HCT116 (cell line): Measurements from ENCODE around the gene ALAS1. TPM values are rescaled to one million over a fixed set of nuclear protein-coding genes. Genes with fewer than 3 reads are reported as not detected.

Experiments used
- ATAC-seq: fragments of 200-7000 bp; cut with Tn5 transposase; 2 replicates; pipeline ENCODE4 v1.9.1; 2020; ENCODE audit warnings: mild to moderate bottlenecking, moderate library complexity
- Bru-seq: library from RNA; stranded (reverse); fragments of 400-500 nt; gene quantifications from one replicate; lab custom pipeline; 2021; lab: Mats Ljungman, UMichigan
- BruChase-seq, 2 experiments: library from RNA; stranded (reverse); fragments of 400-500 nt; gene quantifications; one replicate each; lab custom pipeline; 2021; lab: Mats Ljungman, UMichigan
- BruUV-seq: library from RNA; stranded (reverse); fragments of 400-500 nt; replicated peaks from 2 replicates; lab custom pipeline; 2021; lab: Mats Ljungman, UMichigan
- CTCF ChIA-PET: fragments of 300-600 bp; sonication (Branson Sonifier 250); formaldehyde crosslinking; loops from one replicate; lab custom pipeline; 2021; ENCODE audit warnings: antibody characterized with exemption; lab: Charles Lee
- POLR2A ChIA-PET: fragments of 300-600, 350-600 bp; sonication (Branson Sonifier 250); formaldehyde crosslinking; loops from one replicate; lab custom pipeline; 2021; ENCODE audit warnings: antibody characterized with exemption; lab: Charles Lee
- RAD21 ChIA-PET, 2 experiments: fragments of 300-600 bp; sonication (Branson Sonifier 250); formaldehyde crosslinking; loops; one replicate each; lab custom pipeline; 2023; ENCODE audit warnings: low total read pairs in 2 of 2; ENCODE audit not compliant: uncharacterized antibody in 2 of 2, unreplicated experiment in 2 of 2, low non-redundant PET in 1 of 2; lab: Charles Lee
- DNase-seq: peaks from one replicate; pipeline ENCODE4 v3.0.0-alpha.2; 2010; ENCODE audit warnings: low read depth, low spot score
- H2AFZ ChIP-seq: fragments of 200-600 bp; shearing (Covaris generic), sonication (generic); 2 replicates; pipeline ENCODE4 v1.6.1; 2017; ENCODE audit warnings: low read depth, mixed run types, mixed read lengths, antibody characterized with exemption, low read length; ENCODE audit not compliant: poor library complexity, severe bottlenecking
- H3K27ac ChIP-seq: 2 replicates; pipeline ENCODE4 v1.5.1; 2012; ENCODE audit warnings: low read depth, low read length
- H3K27me3 ChIP-seq: fragments of 200-600 bp; sonication (generic); 2 replicates; pipeline ENCODE4 v1.6.1; 2016; ENCODE audit warnings: mixed run types, low read length, mixed read lengths; ENCODE audit not compliant: insufficient read depth
- H3K36me3 ChIP-seq, 2 experiments: fragments of 200-500 bp in 1 of 2; fragments of 200-600 bp in 1 of 2; sonication (Bioruptor generic) in 1 of 2; sonication (generic) in 1 of 2; 2 replicates each; pipeline versions ENCODE4 v1.5.1 to v1.6.1; 2014 to 2016; ENCODE audit warnings: low read length in 2 of 2, inconsistent platforms in 1 of 2, mixed read lengths in 1 of 2, mixed run types in 1 of 2; ENCODE audit not compliant: insufficient read depth in 2 of 2, control insufficient read depth in 1 of 2
- H3K4me1 ChIP-seq, 2 experiments: fragments of 200-600 bp in 1 of 2; sonication (generic) in 1 of 2; 2 replicates each; pipeline versions ENCODE4 v1.5.1 to v1.6.1; 2012 to 2017; ENCODE audit warnings: low read length in 2 of 2, inconsistent platforms in 1 of 2, mild to moderate bottlenecking in 1 of 2, mixed read lengths in 1 of 2, mixed run types in 1 of 2, moderate library complexity in 1 of 2; ENCODE audit not compliant: insufficient read depth in 2 of 2, control insufficient read depth in 1 of 2
- H3K4me2 ChIP-seq: fragments of 200-600 bp; sonication (generic); 2 replicates; pipeline ENCODE4 v1.6.1; 2017; ENCODE audit warnings: mixed run types, low read length, mixed read lengths
- H3K4me3 ChIP-seq, 2 experiments: fragments of 200-600 bp in 1 of 2; sonication (generic) in 1 of 2; replicated peaks in 1 of 2; 2 replicates each; pipeline ENCODE4 v1.5.1; 2011 to 2016; ENCODE audit warnings: low read length in 2 of 2, control low read depth in 1 of 2, low read depth in 1 of 2, mild to moderate bottlenecking in 1 of 2, mixed read lengths in 1 of 2, mixed run types in 1 of 2
- H3K79me2 ChIP-seq: fragments of 200-600 bp; sonication (generic); 2 replicates; pipeline ENCODE4 v1.6.1; 2017; ENCODE audit warnings: mild to moderate bottlenecking, mixed run types, low read length, moderate library complexity, mixed read lengths; ENCODE audit not compliant: insufficient read depth
- H3K9ac ChIP-seq: fragments of 200-600 bp; sonication (generic); 2 replicates; pipeline ENCODE4 v1.6.1; 2016; ENCODE audit warnings: low read length, mixed read lengths
- H3K9me2 ChIP-seq: fragments of 200-600 bp; sonication (generic), shearing (Covaris generic); 2 replicates; pipeline ENCODE4 v1.6.1; 2017; ENCODE audit warnings: mixed run types, mild to moderate bottlenecking, moderate library complexity; ENCODE audit not compliant: insufficient read depth
- H3K9me3 ChIP-seq, 2 experiments: fragments of 200-500 bp in 1 of 2; fragments of 200-600 bp in 1 of 2; sonication (Bioruptor generic) in 1 of 2; sonication (generic) in 1 of 2; 2 replicates each; pipeline ENCODE4 v1.6.1; 2014 to 2017; ENCODE audit warnings: low read length in 2 of 2, mixed read lengths in 2 of 2, inconsistent platforms in 1 of 2, low read depth in 1 of 2, mild to moderate bottlenecking in 1 of 2, mixed run types in 1 of 2, moderate library complexity in 1 of 2; ENCODE audit not compliant: control insufficient read depth in 1 of 2, insufficient read depth in 1 of 2
- H4K20me1 ChIP-seq: fragments of 200-600 bp; sonication (generic), shearing (Covaris generic); 2 replicates; pipeline ENCODE4 v1.6.1; 2017; ENCODE audit warnings: mixed run types, mild to moderate bottlenecking, moderate library complexity; ENCODE audit not compliant: insufficient read depth
- CBX3 ChIP-seq: IDR thresholded peaks from 2 replicates; pipeline ENCODE4 v1.6.1; 2012; ENCODE audit warnings: low read depth
- CEBPB ChIP-seq: IDR thresholded peaks from 2 replicates; pipeline ENCODE4 v1.6.1; 2012; ENCODE audit warnings: low read depth
- EGR1 ChIP-seq: IDR thresholded peaks from 2 replicates; pipeline ENCODE4 v1.6.1; 2012; ENCODE audit warnings: low read depth
- EZH2phosphoT487 ChIP-seq: fragments of 200-600 bp; IDR thresholded peaks from 2 replicates; pipeline ENCODE4 v1.6.1; 2018; ENCODE audit warnings: antibody characterized with exemption, borderline replicate concordance
- JUND ChIP-seq: IDR thresholded peaks from 2 replicates; pipeline ENCODE4 v1.6.1; 2012
- POLR2A ChIP-seq: IDR thresholded peaks from 2 replicates; pipeline ENCODE4 v1.7.0; 2011; ENCODE audit warnings: borderline replicate concordance; ENCODE audit not compliant: insufficient read depth, insufficient read length; ENCODE audit errors: extremely low read depth
- POLR2AphosphoS5 ChIP-seq: IDR thresholded peaks from 2 replicates; pipeline ENCODE4 v1.6.1; 2011; ENCODE audit warnings: mild to moderate bottlenecking, low read depth, low read length, moderate library complexity
- SIN3A ChIP-seq: IDR thresholded peaks from 2 replicates; pipeline ENCODE4 v1.6.1; 2012; ENCODE audit warnings: low read depth
- ZFX ChIP-seq: fragments of 450-650 bp; IDR thresholded peaks from 2 replicates; pipeline ENCODE4 v1.6.1; 2017
- ZNF274 ChIP-seq: fragments of 200-500 bp; sonication (Bioruptor generic); IDR thresholded peaks from 2 replicates; pipeline ENCODE4 v1.6.1; 2014; ENCODE audit warnings: mild to moderate bottlenecking, low read depth, low read length, inconsistent platforms
- intact Hi-C: fragments of 100-400 bp; cut with micrococcal nuclease; formaldehyde crosslinking; loops from 2 replicates; pipeline ENCODE4 v1.10.0; 2022
- long read RNA-seq: library from polyadenylated mRNA; unstranded; transcript quantifications from one replicate; pipeline ENCODE4 v2.0.0, GENCODE V29; 2021; ENCODE audit not compliant: unreplicated experiment
- polyA plus RNA-seq: library from polyadenylated mRNA; unstranded; fragments of >200 nt; gene quantifications from 2 replicates; pipeline ENCODE4 v1.2.1, GENCODE V29; 2012; ENCODE audit warnings: missing spikeins
- total RNA-seq: library from RNA; stranded (reverse); gene quantifications from one replicate; pipeline ENCODE4 v1.2.1, GENCODE V29; 2021; ENCODE audit not compliant: unreplicated experiment
- TF ChIP-seq, protein P1 (sequence below): IDR thresholded peaks from 2 replicates; pipeline ENCODE4 v1.6.1; 2012
- TF ChIP-seq, protein P2 (sequence below), 3 experiments: fragments of 200-600 bp in 1 of 3; sonication (generic) in 1 of 3; IDR thresholded peaks in 2 of 3; conservative IDR thresholded peaks in 1 of 3; 2 replicates each; pipeline ENCODE4 v1.5.1; 2012 to 2017; ENCODE audit warnings: low read depth in 2 of 3, low read length in 2 of 3, antibody characterized with exemption in 1 of 3, borderline replicate concordance in 1 of 3, control low read depth in 1 of 3, mild to moderate bottlenecking in 1 of 3, mixed read lengths in 1 of 3, mixed run types in 1 of 3, moderate library complexity in 1 of 3; ENCODE audit not compliant: insufficient read depth in 1 of 3

ALAS1 gene
- total RNA-seq (74.0 TPM), Bru-seq, nascent RNA (percentile 87 among the genes with signal in this experiment), BruChase-seq, experiment 1, labeled RNA remaining after a 6-hour chase (percentile 89 among the genes with signal in this experiment), BruChase-seq, experiment 2, labeled RNA remaining after a 2-hour chase (percentile 88 among the genes with signal in this experiment)
- polyA plus RNA-seq = 97.3 and 97.6 TPM in 2 replicates
- long read RNA-seq, transcript ALAS1-201 (11 exons, 2,212 nt) = minor isoform, 11 of 176 reads
- long read RNA-seq, transcript ALAS1-204 (11 exons, 2,125 nt) = major isoform, 101 of 176 reads
- long read RNA-seq, transcript ALAS1-205 (12 exons, 2,356 nt) = minor isoform, 35 of 176 reads
- long read RNA-seq, partial matches to known transcripts = 14 of 176 reads
- long read RNA-seq, other reads (novel, unspliced or antisense) = 14 of 176 reads

DNA sequence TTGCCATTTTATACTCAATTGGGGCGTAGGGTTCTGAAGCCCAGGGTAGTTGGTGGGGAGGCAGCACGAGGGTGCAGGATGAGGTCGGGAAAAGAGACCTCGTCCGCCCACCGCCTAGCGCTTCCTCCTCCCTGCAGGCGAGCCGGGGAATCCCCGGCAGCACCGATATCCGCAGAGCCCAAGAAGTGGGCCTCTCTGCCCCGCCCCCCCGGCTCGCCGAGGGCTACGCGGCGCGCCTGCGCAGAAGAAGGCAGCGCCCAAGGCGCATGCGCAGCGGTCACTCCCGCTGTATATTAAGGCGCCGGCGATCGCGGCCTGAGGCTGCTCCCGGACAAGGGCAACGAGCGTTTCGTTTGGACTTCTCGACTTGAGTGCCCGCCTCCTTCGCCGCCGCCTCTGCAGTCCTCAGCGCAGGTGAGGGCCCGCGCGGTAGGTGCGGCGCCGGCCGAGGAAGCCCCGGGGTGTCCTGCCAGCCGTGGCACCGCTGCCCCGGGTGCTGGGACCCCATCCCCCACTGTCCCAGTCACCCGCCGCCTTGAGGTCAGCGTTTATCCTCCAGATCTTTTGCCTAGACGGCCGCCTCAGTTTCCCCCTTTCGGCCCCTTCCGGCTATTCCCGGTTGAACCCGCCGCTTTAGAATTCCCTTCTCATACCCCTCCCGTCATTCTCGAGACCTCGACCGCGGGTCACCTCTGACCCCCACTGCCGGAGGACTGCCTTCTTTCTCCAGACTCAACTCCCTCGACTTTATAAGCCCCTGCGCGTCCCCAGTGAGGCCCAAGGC is at the start of gene ALAS1:
Gene ALAS1, plus strand, starts transcription at position 319 of the 784 bp plus-strand sequence. CDS start 1,082 bp downstream, outside the sequence.
- no TSS peak for BruUV-seq
- H4K20me1 ChIP-seq = no peaks in the 10 kb centered on the region
- ChIA-PET CTCF (interaction anchor here (1.4 kb wide), 1 partner anchor 196 kb away, joined by 3 read pairs; no protein-coding TSS in a partner anchor), RAD21 (no interaction called here), POLR2A (interaction anchor here (0.9 to 1.5 kb wide), 2 partner anchors 7 to 19 kb away, joined by 3 to 4 read pairs; no protein-coding TSS in a partner anchor)
- peak within 1 kb of the TSS; percentile 80 for H3K9ac ChIP-seq
- no peak within 1 kb of the TSS for H2AFZ ChIP-seq
- intact Hi-C loops = loop anchor here (2.0 kb wide), 1 partner anchor 43 kb away; the partner anchor contains the start of gene POC1A
- no peaks in the 10 kb centered on the region for H3K9me3 ChIP-seq
- H3K36me3 ChIP-seq = peaks cover 18 to 24% of the 10 kb centered on the region in 2 experiments
- peaks cover 9 to 28% of the 10 kb centered on the region in 2 experiments for H3K4me1 ChIP-seq
- ATAC-seq (peak; percentile 90), DNase-seq (peak; percentile 65)
- TF ChIP-seq JUND (no peak), POLR2A (peak; percentile 91), POLR2AphosphoS5 (peak; percentile 100), ZFX (peak; percentile 77; the same call in 1 of the 2 replicates), EZH2phosphoT487 (no peak), CEBPB (no peak), SIN3A (peak; percentile 59; the same call in 1 of the 2 replicates), EGR1 (no peak), CBX3 (no peak), ZNF274 (no peak)
- TF ChIP-seq, protein P1, sequence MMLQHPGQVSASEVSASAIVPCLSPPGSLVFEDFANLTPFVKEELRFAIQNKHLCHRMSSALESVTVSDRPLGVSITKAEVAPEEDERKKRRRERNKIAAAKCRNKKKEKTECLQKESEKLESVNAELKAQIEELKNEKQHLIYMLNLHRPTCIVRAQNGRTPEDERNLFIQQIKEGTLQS = no peak
- TF ChIP-seq, protein P2, sequence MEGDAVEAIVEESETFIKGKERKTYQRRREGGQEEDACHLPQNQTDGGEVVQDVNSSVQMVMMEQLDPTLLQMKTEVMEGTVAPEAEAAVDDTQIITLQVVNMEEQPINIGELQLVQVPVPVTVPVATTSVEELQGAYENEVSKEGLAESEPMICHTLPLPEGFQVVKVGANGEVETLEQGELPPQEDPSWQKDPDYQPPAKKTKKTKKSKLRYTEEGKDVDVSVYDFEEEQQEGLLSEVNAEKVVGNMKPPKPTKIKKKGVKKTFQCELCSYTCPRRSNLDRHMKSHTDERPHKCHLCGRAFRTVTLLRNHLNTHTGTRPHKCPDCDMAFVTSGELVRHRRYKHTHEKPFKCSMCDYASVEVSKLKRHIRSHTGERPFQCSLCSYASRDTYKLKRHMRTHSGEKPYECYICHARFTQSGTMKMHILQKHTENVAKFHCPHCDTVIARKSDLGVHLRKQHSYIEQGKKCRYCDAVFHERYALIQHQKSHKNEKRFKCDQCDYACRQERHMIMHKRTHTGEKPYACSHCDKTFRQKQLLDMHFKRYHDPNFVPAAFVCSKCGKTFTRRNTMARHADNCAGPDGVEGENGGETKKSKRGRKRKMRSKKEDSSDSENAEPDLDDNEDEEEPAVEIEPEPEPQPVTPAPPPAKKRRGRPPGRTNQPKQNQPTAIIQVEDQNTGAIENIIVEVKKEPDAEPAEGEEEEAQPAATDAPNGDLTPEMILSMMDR (IDR thresholded peaks at IDR 0.05 in 2 of 3, conservative IDR thresholded peaks at IDR 0.05 in 1 of 3; ENCODE audit: borderline replicate concordance in 1 of 3, insufficient read depth in 1 of 3, low read depth in 2 of 3, low read length in 2 of 3) = no peak
- H3K79me2 ChIP-seq = peaks cover 25% of the 10 kb centered on the region
- no peaks in the 10 kb centered on the region for H3K9me2 ChIP-seq
- H3K27ac ChIP-seq = peak within 1 kb of the TSS; percentile 87
- peak within 1 kb of the TSS; percentile 79 to 89 for H3K4me3 ChIP-seq
- peak within 1 kb of the TSS; percentile 91 for H3K4me2 ChIP-seq
- no peaks in the 10 kb centered on the region for H3K27me3 ChIP-seq
